Measurements from ENCODE around the gene TRIB2.
A peak's percentile ranks its signal among the peaks of the same experiment; 100 is the strongest.

TRIB2 gene

DNA sequence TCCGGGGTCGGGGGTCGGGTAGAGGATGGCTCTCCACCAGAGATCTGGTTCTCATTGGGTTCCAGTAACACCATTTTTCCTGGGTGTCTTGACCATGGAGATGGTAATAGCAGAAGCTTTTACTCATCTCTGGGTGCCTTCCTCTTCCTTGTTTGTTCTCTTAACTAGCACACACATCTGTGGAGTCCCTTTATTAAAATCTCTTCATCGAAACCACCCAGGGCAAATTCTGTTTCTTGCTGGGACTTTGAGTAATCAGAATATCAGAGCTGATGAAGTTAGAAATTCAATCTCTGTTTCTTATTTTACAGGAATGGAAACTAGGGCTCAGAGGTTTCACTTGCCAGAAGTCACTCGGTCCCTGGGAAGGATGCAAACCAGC lies 15.0 kb upstream of the TRIB2 start:
- DNase-seq, result no peak

DNA sequence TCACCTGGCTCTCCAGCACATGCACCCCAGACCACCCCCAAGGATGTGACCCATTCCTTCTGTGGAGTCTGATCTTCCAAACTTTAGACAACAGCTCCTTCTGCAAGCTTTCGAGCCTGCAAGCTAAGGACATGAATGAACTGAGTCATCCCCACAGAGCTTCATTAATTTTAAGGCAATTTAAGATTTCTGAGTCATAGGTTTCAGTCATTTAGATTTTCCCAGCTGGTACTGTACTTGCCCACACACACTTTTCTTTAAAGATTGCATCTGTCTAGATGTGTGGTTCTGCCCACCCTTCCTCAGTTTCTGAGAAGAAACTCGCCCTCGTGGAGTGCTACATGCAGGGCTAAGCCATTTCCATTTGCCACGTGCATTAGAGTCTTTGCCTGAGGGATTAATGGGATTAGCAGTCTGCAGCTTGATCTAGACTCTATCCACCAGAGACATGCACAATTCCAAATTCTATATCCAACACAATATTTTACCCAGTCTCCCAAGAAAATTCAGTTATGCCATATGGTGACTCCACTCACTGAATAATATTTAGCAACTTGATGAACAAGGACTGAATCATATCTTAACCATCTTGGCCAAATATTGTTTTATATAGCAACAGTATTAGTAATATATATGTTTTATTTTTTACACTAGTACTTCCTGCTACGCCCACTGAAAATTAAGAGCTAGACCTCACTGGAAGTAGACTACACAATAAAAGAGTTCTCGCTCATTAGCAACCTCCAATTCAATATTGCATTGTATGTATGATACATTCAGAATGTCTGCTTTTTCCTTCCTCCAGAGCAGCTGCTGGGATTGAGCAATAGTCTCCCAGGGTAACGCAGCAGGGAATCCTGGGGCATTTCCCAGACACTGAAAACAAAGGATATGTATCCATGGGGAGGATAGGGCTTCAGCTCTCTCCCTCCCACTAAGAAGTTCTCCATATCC lies 14.3 kb upstream of the TRIB2 start:
- DNase-seq, result no peak

DNA sequence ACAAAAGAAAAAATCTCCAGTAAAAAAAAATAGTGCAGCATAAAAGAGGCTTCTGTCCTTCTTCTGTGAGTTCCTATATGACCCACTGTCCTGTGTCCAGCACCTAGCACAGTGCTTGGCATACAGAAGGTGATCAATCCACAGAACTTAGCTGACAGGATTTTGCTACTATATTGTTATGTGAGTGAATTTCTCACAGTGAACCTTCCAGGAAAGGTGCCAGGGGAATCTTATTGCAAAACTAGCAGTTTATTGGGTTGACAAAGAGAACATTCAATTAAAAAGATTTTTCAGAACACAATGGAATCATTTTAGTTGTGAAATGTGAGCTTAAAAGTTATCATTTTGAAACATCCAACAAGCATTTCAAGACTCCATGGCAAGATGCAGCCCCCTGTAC lies 12.4 kb upstream of the TRIB2 start:
- DNase-seq, result no peak

DNA sequence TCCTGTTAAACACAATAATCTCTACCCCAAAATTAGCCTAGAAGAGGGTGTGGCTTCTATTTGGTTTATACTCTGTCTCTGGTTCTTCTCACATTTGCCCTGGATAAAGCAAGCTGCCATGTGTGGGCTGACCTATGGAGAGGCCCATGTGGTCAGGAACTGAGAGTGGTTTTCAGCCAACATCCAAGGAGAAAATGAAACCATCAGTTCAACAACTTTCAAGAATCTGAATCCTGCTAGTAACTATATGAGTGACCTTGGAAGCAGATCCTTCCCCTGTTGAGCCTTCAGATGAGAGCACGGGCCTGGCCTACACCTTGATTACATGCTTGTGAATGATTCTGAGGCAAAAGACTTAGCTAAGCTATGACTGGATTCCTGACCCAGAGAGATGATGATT lies 11.5 kb upstream of the TRIB2 start:
- no peak for DNase-seq

DNA sequence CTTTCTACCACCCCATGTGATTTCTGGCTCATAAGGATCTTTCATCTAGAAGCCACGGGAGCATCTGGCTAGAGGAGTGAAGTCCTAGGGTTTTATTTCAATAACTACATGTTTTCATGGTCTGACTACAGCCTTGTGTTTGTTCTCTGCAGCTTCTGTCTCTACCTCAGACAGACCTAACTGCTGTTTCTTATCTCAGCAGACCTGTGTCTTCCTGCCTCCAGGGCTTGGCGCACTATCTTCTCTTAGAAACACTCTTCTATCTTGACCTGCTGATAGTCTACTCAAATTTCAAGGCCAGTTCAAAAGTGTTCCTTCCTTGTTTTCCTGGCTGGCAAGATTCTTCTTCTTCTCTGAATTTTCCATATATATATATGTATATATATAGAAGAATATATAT lies 11.0 kb upstream of the TRIB2 start:
- DNase-seq, result no peak

DNA sequence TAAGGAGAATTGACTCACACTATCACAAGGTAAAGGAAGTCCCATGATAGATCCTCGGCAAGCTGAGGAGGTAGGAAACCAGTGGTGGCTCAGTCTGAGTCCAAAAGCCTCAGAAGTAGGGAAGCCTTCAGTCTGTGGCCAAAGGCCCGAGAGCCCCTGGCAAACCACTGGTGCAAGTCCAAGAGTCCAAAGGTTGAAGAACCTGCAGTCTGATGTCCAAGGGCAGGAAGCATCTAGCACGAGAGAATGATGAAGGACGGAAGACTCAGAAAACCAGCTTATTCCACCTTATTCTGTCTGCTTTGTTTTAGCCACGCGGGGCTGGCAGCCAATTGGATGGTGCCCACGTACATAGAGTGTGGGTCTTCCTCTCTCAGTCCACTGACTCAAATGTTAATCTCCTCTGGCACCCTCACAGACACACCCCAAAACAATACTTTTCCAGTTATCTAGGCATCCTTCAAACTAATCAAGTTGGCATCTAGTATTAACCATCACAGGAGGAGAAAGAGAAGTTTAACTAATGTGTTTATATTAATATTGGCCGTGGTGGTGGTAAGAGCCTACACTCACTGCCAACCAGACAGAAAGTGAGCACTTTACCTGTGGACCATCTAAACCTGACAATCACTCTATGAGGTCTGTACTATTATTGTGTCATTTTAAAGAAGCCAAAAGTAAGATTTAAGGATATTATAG lies 8.1 kb upstream of the TRIB2 start:
- DNase-seq, result no peak

DNA sequence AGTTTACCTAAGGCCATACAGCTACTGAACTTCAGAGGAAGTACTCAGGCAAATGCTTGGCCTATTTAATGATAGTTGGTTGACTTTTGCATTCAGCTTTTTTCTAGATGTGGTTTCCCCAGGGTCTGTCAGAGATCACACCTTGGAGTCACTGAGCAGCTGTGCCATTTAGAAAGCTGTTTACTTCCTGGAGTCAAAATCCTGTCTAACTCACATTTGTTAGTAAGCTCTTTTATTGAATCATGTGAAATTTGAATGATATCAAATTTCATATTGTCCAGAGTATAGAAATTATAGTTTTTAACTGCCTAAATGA lies 7.6 kb upstream of the TRIB2 start:
- DNase-seq, result no peak

DNA sequence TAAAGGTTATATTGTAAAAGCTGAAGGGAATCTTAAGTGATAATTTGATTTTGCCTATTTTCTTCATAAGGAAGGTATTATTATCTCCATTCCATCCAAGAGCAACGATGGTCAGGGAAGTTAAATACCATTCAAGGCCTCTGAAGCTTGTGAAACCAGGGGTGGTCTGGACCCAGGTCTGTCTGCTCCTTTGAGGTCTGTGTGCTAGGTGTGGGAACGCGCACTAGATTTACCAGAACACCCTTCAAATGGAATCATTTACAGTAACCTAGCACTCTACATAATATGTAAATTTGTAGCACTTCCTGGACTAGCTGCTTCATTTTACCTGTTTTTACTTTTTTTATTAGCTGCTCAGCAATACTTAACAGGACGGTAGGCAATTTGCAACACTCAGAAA lies 6.4 kb upstream of the TRIB2 start:
- DNase-seq, result no peak

DNA sequence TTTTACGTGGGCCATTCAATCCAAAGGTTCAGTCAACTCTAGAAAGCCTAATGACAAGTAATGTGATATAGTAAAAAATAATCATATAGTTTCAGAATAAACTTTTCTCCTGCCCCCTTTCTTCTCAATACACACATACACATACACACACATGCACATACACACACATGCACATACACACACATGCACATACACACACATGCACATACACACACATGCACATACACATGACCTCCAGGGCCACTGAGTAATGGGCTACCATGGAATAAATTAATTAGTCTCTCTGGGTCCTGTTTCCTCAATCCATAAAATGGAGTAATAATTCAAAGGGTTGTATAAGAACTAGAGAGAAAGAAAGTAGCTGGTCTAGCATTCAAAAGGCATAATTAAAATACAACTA lies 5.4 kb upstream of the TRIB2 start:
- DNase-seq, result no peak

DNA sequence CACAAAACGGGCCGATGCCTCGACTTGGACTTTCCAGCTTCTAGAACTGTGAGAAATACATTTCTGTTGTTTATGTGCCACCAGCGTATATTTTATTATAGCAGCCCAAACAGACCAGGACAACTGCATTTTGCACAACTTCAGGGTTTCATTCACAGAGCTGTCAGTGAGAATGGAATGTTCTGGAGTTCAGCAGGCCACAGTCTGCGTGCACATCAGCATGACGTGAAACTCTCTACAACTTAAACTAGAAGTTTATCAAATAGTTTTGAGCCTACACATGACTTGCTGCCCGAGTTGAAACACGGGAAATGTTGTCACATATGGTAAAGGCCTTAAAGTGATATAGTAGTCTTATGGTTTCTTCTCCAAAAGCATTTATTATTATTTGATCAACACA lies 3.9 kb upstream of the TRIB2 start:
- no peak for DNase-seq

DNA sequence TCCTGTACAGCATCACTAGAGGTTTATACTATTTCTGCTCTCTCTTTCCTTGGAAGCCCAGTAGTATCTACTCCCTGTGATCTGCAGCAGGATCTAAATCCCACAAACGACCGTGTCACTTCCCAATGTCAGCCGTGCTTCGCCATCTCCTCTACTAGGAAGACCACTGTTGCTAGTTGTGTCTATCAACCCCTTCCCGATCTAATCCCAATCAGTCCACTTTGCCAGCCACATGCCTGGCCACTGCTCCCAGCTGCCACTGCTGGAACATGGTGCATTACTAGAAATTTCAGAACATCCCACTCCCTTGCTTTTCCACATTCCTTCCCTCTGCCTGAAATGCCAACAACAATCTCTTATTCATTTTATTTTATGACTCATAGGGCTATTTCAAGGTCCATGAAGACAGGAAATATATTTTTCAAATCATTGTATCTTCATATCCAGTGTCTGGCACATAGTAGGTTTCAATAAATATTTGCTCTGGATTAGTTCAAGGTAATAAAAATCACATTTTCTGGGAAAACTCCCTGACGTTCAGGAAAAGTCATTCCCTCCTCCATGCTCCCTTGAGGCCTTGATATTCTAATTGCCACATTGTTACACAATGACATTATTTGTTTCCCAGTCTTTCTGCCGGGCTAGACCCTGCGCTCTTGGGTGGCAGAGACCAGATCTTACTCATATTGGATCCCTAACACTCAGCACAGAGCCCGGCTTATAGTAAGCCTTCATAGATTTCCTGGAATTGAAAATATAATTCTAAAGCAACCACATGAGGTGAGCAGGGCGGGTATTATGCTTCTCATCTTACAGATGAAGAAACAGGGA lies 2.1 kb upstream of the TRIB2 start:
- peak in 1 of 2 experiments; percentile 36 for DNase-seq

DNA sequence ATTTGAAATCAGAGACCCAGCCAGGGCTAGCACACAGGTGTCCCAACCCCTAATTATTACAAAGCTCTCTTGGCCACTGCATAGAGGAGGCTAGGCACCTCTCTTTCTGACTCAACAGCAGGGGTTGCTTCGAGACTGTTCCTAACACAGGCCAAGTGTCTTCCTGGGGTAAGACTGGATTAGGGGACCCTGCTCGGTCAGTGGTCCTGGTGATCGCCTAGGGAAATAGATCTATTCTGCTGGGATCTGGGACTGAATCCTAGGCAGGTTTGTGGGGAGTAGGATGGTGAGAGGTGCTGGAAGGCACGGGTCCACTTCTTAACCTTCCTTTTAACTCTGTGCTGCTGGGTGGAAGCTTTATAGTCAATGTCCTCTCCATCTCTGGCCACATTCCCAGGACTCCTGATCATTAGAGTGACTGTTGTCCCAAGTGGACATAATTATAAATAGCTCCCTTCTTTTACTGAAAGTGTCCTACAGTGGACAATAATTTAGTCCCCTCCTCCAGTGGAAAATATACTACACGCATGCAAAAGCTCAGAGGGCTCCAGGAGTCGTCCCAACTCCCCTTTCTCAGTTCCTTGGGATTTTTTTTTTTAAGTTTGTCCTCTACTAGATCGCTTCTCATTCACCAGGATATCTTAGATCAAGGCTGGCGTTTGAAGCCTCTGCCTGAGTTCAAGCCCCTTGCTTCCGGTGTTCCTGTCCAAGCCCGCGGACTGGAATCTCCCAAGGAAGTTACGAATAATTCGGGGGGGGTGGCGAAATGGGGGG lies 1.3 kb upstream of the TRIB2 start:
- DNase-seq, result no peak

DNA sequence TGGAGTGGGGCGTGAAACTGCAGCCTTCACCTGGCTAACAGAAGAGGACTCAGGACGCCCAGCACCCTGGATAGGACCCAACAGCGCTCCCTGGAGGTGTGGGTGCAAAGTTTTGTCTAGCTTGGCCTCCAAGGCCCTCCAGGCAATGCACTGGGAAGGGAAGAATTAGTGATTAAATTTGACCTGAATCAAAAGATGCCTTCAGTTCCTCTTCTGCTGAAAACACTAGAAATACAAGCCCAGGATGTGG lies 779 bp upstream of the TRIB2 start:
- peak in 1 of 2 experiments; percentile 47 for DNase-seq

DNA sequence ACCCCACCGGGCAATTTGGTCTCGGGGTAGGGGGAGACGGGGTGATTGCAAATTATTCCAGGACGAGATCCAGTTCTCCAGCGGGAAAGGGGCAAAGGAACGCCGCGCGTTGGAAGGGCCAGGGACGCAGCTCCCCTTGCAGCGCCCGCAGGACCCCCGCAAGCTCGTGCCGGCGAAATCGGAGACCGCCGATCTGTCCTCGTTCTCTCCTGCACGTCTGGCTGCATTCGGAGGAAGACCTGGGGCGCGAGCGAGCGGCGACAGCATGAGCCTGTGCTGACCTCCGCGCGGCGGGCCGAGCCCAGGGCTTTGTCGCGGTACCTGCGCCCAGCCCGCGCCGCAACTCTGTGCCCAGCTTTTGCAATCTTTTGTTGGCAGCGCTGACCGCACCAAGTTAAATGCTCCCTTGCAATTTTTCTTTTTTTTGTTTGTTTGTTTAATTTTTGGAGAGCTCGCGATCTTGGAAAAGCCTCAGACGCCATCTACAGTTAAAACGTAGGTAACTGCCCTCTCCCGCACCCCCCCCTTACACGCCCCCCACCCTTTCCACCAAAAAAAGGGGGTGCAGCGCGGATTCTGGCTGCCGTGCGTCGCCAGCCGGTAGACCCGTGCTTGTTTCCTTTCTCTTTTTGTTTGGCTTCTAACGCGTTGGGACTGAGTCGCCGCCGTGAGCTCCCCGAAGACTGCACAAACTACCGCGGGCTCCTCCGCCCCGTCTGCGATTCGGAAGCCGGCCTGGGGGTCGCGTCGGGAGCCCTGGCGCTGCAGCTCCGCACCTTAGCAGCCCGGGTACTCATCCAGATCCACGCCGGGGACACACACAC lies 667 bp downstream of the TRIB2 start:
- DNase-seq, result peak in 1 of 2 experiments; percentile 41

DNA sequence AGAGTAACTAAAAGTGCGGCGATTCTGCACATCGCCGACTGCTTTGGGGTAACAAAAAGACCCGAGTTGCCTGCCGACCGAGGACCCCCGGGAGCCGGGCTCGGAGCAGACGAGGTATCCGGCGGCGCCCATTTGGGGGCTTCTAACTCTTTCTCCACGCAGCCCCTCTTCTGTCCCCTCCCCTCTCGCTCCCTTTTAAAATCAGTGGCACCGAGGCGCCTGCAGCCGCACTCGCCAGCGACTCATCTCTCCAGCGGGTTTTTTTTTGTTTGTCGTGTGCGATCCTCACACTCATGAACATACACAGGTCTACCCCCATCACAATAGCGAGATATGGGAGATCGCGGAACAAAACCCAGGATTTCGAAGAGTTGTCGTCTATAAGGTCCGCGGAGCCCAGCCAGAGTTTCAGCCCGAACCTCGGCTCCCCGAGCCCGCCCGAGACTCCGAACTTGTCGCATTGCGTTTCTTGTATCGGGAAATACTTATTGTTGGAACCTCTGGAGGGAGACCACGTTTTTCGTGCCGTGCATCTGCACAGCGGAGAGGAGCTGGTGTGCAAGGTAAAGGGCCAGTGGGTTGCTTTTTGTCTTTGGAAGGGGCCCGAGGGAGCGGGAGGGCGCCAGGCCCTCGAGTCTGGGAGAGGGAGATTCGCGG lies 1.4 kb downstream of the TRIB2 start:
- DNase-seq, result no peak

DNA sequence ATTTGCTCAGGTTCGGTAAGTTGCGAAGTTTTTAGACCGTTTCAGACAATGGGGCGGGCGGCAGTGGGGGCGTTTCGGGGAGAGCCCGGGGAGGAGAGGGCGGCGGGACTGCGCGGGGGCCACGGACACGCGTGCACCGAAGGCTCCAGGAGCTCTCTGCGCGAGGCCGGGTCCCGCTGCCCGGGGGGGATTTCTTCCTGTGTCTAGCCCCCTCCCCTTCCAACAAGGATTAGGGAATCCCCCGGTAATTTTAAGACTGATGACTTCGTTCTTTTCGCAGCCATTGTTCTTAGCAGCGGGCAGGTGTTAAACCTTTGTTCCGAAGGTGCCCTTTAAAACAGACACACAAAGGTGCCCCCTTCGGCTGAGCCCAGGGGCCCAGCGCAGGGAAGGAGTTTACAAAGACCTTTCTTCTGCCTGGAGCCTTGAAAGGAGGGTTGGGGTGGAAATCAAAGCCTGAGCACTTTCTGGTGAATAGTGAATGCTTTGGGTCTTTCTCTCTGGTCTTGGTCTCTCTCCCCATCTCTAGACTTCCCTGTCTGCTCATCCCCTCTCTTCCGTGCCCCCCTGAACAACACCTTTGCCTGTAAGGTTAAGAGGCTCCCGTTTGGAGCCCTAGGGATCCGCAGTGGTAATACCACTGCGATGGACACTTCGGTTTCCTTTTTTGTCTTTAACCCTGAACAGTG lies 2.1 kb downstream of the TRIB2 start:
- DNase-seq, result no peak

DNA sequence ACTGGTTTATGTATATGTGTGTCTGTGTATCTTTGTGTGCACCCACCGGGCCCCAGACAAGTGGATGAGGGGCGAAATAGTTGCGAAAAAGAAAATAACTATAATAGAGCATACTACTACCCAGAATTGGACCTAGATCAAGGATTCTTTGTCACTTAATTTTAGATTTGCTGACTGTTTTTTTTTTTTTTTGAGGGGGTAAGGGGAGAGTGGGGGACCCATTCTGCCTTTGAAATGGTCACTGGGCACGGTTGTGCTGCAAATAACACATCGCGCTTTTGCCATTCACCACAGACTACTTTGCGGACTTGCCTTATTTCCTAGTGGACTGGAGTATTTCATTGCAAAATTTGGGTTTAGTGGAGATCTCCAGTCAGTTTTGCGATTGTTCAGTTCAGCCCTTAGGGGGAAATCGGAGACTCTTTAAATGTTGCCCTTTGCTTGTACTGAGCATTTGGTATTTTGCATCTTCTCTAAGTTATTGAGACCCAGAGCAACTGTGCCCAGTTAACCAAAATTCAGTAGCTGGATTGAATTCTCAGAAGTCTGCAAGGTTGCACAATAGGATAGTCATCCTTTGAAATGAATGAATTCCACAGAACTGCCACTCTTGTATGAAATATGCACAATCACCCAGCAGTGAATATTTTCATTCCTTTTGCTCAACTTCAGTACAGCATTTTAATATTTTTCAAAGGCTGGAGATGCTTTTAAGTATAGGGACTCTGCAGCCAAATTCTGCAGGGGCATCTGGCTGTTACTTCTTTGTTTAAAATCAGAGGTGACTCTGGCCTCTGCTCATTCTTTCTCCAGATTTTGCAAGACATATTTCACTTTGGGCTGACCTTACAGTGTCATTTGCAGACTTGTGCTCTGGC lies 2.9 kb downstream of the TRIB2 start:
- no peak for DNase-seq

DNA sequence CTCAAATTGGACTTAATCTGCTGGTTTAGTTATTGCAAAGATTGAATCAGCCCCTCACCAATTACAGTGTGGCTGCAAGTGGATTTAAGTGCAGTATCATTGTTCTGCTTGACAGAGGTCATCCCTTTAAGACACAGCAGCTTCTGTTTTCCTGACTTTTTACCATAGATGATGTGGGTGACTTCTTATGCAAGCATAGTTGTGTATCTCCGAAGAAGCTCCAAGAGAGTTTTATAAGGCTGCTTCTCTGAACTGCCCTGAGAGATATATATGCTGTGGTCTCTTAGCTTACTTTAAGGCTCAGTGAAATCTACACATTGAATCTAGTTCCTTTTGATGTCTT lies 3.5 kb downstream of the TRIB2 start:
- no peak for DNase-seq

DNA sequence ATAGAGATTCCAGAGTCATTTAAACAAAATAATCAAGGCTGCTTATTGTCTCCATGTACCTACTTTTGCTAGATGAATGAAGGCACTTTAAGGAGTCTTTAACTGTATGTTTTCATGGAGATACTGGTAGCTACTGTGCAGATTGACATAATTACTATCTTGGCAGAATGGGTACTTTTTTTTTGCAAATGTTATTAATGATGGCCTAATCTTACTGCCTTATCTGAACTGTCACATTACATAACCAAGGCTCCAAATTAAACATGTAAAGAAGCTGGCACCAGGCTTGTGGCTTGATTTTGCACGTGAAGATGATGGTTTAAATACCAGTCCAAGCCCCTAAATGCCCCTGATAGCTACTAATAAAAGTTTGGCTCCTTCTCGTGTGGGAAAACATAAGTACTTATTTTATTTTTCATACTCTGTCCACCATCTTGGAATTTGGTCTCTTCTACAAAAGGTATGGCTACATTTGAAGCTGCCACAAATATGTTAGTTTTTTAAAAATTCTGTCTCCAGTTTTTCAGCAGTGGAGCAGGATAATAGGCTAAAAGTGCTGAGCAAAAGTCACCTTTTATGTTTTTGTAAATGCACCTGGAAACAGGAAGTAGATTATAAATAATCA lies 4.1 kb downstream of the TRIB2 start:
- DNase-seq, result no peak

All from NCI-H526 (cell line).